MG63 (cell line): Measurements from ENCODE around the gene SZT2. TPM values are rescaled to one million over a fixed set of nuclear protein-coding genes. Genes with fewer than 3 reads are reported as not detected.

Source experiments
- total RNA-seq: library from RNA; depleted of rRNA; stranded (reverse); fragments of >200 nt; shearing (Covaris generic); gene quantifications from 2 replicates; pipeline ENCODE4 v1.2.3, GENCODE V29; 2014; ENCODE audit warnings: low replicate concordance; rRNA removed

SZT2 gene
- total RNA-seq, 1 experiment from 2014 or later, result 4.9 TPM

Other genes with a start within 250 kb of the SZT2 start
- gene EBNA1BP2, start 217.6 kb upstream of the SZT2 start, total RNA-seq, result 339 and 360 TPM in 2 replicates
- 0.56 and 1.5 TPM in 2 replicates for gene CFAP57, start 217.6 kb upstream of the SZT2 start, total RNA-seq
- gene TMEM125, start 119.9 kb upstream of the SZT2 start, total RNA-seq, result not detected in 2 replicates
- not detected in 2 replicates for gene C1orf210, start 104.3 kb upstream of the SZT2 start, total RNA-seq
- 0.20 TPM in 1 of 2 replicates, not detected in the other for gene TIE1, start 88.9 kb upstream of the SZT2 start, total RNA-seq
- gene MPL, start 52.1 kb upstream of the SZT2 start, total RNA-seq, result not detected in 2 replicates
- gene CDC20, start 30.9 kb upstream of the SZT2 start, total RNA-seq, result 152 and 260 TPM in 2 replicates
- 101 and 118 TPM in 2 replicates for gene ELOVL1, start 21.9 kb upstream of the SZT2 start, total RNA-seq
- gene MED8, start 99 bp upstream of the SZT2 start, total RNA-seq, result 51.1 and 60.4 TPM in 2 replicates
- gene HYI, start 64.0 kb downstream of the SZT2 start, total RNA-seq, result 12.1 and 16.7 TPM in 2 replicates
- 28.5 and 33.0 TPM in 2 replicates for gene PTPRF, start 141.0 kb downstream of the SZT2 start, total RNA-seq